ENCODE data around the gene XXYLT1.
"Not testable (repeated sequence)": the region's sequence is repeated elsewhere in the genome, so short reads cannot be mapped to it uniquely, and the experiment has no call there.

Gene XXYLT1

GRCh38 chr3:195270817-195271409 lies at the start of gene XXYLT1:
TSS of gene XXYLT1 (minus strand) at chr3:195271159. CDS start at chr3:195271058, 101 bp downstream.
- peak; percentile 89 for DNase-seq

GRCh38 chr3:195319060-195319459 lies 48.1 kb upstream of the XXYLT1 start:
- DNase-seq: no peak

GRCh38 chr3:195312714-195313113 lies 41.8 kb upstream of the XXYLT1 start:
- no peak for DNase-seq

GRCh38 chr3:195307711-195308110 lies 36.8 kb upstream of the XXYLT1 start:
- DNase-seq: no peak

- no peak for DNase-seq
Measured at GRCh38 chr3:195306369-195306768, 35.4 kb upstream of the XXYLT1 start.

- no peak for DNase-seq
Measured at GRCh38 chr3:195302431-195302830, 31.5 kb upstream of the XXYLT1 start.

- DNase-seq: no peak
Measured at GRCh38 chr3:195297446-195297845, 26.5 kb upstream of the XXYLT1 start.

GRCh38 chr3:195296662-195297061 lies 25.7 kb upstream of the XXYLT1 start:
- DNase-seq: no peak

- DNase-seq: no peak
Measured at GRCh38 chr3:195291121-195291520, 20.2 kb upstream of the XXYLT1 start.

- not testable (repeated sequence) for DNase-seq
Measured at GRCh38 chr3:195290643-195291042, 19.7 kb upstream of the XXYLT1 start.

- no peak for DNase-seq
Measured at GRCh38 chr3:195286115-195286872, 15.3 kb upstream of the XXYLT1 start.

GRCh38 chr3:195285372-195285771 lies 14.4 kb upstream of the XXYLT1 start:
- no peak for DNase-seq

GRCh38 chr3:195284842-195285241 lies 13.9 kb upstream of the XXYLT1 start:
- DNase-seq: no peak

GRCh38 chr3:195282961-195283360 lies 12.0 kb upstream of the XXYLT1 start:
- DNase-seq: no peak

GRCh38 chr3:195274259-195274966 lies 3.5 kb upstream of the XXYLT1 start:
- no peak for DNase-seq

- DNase-seq: peak; percentile 90
Measured at GRCh38 chr3:195271410-195272243, 668 bp upstream of the XXYLT1 start.

GRCh38 chr3:195270079-195270816 lies 711 bp downstream of the XXYLT1 start:
- peak; percentile 37 for DNase-seq

- no peak for DNase-seq
Measured at GRCh38 chr3:195269375-195270078, 1.4 kb downstream of the XXYLT1 start.

- DNase-seq: no peak
Measured at GRCh38 chr3:195268576-195269309, 2.2 kb downstream of the XXYLT1 start.

- no peak for DNase-seq
Measured at GRCh38 chr3:195267096-195267495, 3.9 kb downstream of the XXYLT1 start.

- no peak for DNase-seq
Measured at GRCh38 chr3:195266428-195266827, 4.5 kb downstream of the XXYLT1 start.
